Brain microvascular endothelial cell (primary cell): ENCODE results near the gene CYP4Z1.
"Not testable (repeated sequence)": the region's sequence is repeated elsewhere in the genome, so short reads cannot be mapped to it uniquely, and the experiment has no call there.

Source experiments
- DNase-seq: peaks from one replicate; pipeline ENCODE4 v3.0.0-alpha.2; 2020
- H3K27ac ChIP-seq: fragments of 250-450 bp; sonication (Bioruptor Pico); 2 replicates; pipeline ENCODE4 v1.5.1; 2020; ENCODE audit warnings: mild to moderate bottlenecking, moderate library complexity
- H3K27me3 ChIP-seq: fragments of 250-450 bp; sonication (Bioruptor Pico); replicated peaks from 2 replicates; pipeline ENCODE4 v1.5.1; 2020; ENCODE audit warnings: mild to moderate bottlenecking
- H3K36me3 ChIP-seq: fragments of 250-450 bp; sonication (Bioruptor Pico); replicated peaks from 2 replicates; pipeline ENCODE4 v1.5.1; 2020; ENCODE audit warnings: mild to moderate bottlenecking
- H3K4me3 ChIP-seq: 2 replicates; pipeline ENCODE4 v1.5.1; 2011; ENCODE audit warnings: low read depth, mild to moderate bottlenecking, control low read depth, low read length, moderate library complexity
- in situ Hi-C: cut with HindIII; loops from 2 replicates; pipeline ENCODE4 v1.10.0; 2017; ENCODE audit warnings: low sequenced_read_pairs, low pct_ligation_motif_present
- TF ChIP-seq, protein P1 (sequence below): IDR thresholded peaks from 2 replicates; pipeline ENCODE4 v1.5.1; 2011; ENCODE audit warnings: low read depth, mild to moderate bottlenecking, moderate library complexity, low read length, control low read depth, inconsistent platforms; ENCODE audit errors: missing control alignments

CYP4Z1 gene

DNA sequence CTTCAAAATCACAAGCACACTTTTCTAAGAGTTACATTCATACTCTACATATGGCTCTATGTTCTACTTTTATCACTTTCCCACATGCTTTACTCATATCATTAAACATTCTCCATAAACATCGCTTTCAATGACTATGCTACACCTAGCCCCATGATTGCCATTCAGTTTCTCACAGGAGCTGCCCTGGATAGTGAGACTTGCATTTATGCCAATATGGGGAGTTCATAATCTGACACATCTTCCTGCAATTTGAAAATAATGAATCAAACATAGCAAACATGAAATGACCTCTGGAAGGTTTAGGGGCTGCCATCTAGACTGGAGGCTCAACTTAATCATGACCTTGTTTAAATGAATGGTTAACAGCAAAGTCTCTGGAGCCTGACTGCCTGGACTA lies 61.2 kb downstream of the CYP4Z1 start:
- Histone ChIP-seq H3K27me3 (no peaks in the 10 kb centered on the region), H3K27ac (no peak overlapping the region), H3K36me3 (no peaks in the 10 kb centered on the region), H3K4me3 (no peak overlapping the region)
- in situ Hi-C loops = no loop called here
- no peak for DNase-seq
- TF ChIP-seq, protein P1, sequence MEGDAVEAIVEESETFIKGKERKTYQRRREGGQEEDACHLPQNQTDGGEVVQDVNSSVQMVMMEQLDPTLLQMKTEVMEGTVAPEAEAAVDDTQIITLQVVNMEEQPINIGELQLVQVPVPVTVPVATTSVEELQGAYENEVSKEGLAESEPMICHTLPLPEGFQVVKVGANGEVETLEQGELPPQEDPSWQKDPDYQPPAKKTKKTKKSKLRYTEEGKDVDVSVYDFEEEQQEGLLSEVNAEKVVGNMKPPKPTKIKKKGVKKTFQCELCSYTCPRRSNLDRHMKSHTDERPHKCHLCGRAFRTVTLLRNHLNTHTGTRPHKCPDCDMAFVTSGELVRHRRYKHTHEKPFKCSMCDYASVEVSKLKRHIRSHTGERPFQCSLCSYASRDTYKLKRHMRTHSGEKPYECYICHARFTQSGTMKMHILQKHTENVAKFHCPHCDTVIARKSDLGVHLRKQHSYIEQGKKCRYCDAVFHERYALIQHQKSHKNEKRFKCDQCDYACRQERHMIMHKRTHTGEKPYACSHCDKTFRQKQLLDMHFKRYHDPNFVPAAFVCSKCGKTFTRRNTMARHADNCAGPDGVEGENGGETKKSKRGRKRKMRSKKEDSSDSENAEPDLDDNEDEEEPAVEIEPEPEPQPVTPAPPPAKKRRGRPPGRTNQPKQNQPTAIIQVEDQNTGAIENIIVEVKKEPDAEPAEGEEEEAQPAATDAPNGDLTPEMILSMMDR = no peak

DNA sequence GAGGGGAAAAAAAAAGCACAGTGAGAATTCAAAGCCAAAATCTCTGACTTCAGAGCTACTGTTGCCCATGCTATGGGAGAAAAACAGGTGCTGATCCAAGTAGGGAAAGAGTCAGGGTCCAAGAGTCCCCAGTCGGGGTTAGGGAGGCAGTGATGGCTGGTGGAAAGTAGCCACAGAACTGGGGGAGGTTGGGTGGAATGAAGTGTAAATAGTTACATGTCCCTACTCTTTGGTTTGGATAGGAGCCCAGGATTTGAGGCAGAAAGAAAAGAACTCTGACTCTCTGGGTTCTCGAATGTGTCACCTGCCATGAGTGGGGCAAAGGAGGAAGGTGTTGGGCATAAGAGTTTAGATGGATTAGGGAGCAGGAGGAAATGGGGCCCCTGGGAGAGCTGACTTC lies 61.8 kb downstream of the CYP4Z1 start:
- in situ Hi-C loops, H3K4me3 ChIP-seq, H3K27me3 ChIP-seq, DNase-seq, H3K27ac ChIP-seq, H3K36me3 ChIP-seq: not testable (repeated sequence)

DNA sequence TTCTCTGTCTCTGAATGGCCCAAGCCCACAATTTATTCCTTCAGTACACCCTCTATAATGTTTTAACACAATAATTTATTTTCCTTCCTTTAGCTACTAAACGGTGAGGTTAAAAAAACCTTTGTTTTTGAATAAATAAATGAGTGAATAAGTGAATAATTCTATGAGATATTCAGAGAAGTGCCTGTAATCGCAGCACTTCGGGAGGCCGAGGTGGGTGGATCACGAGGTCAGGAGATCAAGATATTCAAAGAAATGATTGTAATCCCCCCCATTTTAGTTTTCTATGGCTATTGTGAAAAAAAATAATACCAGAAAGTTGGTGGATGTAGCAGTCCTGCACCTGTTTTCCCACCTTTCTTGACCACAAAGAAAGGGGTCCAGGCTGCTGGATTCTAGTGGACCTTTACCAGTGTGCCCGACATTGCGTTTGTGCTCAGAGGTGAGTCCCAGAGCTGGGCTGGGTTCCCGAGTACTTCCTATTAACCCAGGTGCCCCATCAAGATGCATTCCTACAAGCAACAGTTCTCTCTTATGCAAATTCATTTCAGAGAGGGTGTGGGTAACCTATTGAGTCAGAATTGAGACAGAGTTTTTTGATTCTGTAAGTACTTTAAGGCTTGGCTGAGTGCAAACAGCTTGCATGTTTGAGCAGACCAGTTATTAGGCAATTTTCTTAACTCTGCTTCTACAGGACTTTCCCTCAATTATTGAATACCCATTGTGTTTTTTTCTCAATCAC lies 62.6 kb downstream of the CYP4Z1 start:
- DNase-seq = not testable (repeated sequence)

DNA sequence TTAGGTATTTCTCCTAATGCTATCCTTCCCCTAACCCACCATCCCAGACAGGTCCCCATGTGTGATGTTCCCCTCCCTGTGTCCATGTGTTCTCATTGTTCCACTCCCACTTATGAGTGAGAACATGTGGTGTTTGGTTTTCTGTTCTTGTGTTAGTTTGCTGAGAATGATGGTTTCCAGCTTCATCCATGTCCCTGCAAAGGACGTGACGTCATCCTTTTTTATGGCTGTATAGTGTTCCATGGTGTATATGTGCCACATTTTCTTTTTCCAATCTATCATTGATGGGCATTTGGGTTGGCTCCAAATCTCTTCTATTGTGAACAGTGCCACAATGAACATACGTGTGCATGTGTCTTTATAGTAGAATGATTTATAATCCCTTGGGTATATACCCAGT lies 65.6 kb downstream of the CYP4Z1 start:
- in situ Hi-C loops, H3K27me3 ChIP-seq, H3K4me3 ChIP-seq, H3K36me3 ChIP-seq, DNase-seq, H3K27ac ChIP-seq: not testable (repeated sequence)

More for the DNA sequence above, 62.6 kb downstream of the CYP4Z1 start:
- in situ Hi-C loops, H3K36me3 ChIP-seq, H3K27me3 ChIP-seq, H3K27ac ChIP-seq, H3K4me3 ChIP-seq: not testable (repeated sequence)

DNA sequence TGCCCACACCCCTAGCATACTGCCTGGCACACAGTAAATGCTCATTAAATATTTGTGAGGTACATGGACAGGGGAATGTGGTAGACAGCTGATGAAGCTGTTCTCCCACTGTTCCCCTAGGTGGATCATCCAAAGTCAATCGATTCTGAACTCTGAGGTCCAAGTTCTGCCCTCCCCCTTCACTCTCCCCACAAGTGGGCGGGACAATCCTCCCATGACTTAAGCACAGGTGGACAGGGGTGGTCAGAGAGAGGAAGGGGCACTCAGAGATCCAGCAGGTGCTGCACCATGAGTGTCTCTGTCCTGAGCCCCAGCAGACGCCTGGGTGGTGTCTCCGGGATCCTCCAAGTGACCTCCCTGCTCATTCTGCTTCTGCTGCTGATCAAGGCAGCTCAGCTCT lies 70.2 kb downstream of the CYP4Z1 start, which contains the start of gene CYP4A22:
Gene CYP4A22, plus strand, starts transcription at position 244 of the 400 bp plus-strand sequence. Its CDS starts 45 bp downstream, at position 289.
- TF ChIP-seq, protein P1 = no peak
- DNase-seq = no peak
- in situ Hi-C loops = no loop called here
- Histone ChIP-seq H3K27me3 (no peaks in the 10 kb centered on the region), H3K4me3 (no peak within 1 kb of the TSS), H3K27ac (no peak within 1 kb of the TSS), H3K36me3 (no peaks in the 10 kb centered on the region)

DNA sequence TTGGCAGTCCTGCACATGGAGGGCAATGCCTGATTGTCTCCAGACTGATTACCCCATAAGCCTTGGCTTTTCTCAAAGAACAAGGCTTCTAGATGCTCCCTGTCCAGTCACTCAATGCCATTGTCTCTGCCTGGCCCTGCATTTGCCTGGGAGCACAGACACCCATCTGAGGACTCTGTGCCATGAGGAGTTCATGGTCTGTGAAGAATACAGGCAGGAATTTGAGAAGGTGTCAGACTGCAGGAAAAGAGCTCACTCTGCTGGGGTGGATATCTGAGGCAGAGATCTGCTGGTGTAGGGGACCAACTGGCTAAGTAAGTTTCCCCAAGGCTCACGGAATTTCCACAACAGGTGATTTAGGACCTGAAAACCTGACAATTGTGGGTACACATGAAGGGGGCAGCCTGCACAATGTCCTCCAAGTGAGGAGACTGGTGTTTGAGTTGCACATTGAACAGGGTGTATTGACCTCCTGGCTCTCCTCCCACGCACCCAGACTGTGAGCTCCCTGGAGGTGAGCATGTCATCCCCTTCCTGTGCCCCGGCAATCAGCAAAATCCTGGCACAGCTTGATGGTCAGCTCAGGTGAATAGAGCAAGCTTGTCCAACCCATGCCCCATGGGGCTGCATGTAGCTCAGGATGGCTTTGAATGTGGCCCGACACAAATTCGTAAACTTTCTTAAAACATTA lies 71.0 kb downstream of the CYP4Z1 start:
- no peak overlapping the region for H3K4me3 ChIP-seq
- TF ChIP-seq, protein P1 = no peak
- H3K36me3 ChIP-seq = no peaks in the 10 kb centered on the region
- DNase-seq = no peak
- H3K27me3 ChIP-seq = no peaks in the 10 kb centered on the region
- H3K27ac ChIP-seq = no peak overlapping the region
- in situ Hi-C loops = no loop called here

DNA sequence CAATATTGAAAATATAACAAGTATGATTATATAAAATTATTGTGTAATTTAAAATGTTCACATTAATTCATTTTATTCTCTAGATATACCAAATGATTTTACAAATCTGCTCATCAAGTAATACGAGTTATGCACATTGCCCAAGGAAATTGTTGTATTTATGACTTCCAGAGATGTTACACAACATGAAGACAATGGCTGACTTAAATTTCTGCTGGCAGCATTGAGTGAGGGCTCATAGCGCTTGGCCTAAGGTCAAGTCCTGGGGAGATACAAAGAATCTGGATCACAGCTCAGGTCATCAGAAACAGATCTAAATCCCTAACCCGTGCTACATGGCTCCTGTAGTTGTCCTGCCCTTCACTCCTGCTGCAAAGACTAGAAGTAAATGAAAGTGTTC lies 73.3 kb downstream of the CYP4Z1 start:
- in situ Hi-C loops = not testable (repeated sequence)

More for the DNA sequence above, 73.3 kb downstream of the CYP4Z1 start:
- not testable (repeated sequence) for H3K27ac ChIP-seq, DNase-seq, H3K27me3 ChIP-seq, H3K4me3 ChIP-seq, H3K36me3 ChIP-seq
